ENCODE results near the gene AOX1.
"Not testable (repeated sequence)": the region's sequence is repeated elsewhere in the genome, so short reads cannot be mapped to it uniquely, and the experiment has no call there.

AOX1 gene

DNA sequence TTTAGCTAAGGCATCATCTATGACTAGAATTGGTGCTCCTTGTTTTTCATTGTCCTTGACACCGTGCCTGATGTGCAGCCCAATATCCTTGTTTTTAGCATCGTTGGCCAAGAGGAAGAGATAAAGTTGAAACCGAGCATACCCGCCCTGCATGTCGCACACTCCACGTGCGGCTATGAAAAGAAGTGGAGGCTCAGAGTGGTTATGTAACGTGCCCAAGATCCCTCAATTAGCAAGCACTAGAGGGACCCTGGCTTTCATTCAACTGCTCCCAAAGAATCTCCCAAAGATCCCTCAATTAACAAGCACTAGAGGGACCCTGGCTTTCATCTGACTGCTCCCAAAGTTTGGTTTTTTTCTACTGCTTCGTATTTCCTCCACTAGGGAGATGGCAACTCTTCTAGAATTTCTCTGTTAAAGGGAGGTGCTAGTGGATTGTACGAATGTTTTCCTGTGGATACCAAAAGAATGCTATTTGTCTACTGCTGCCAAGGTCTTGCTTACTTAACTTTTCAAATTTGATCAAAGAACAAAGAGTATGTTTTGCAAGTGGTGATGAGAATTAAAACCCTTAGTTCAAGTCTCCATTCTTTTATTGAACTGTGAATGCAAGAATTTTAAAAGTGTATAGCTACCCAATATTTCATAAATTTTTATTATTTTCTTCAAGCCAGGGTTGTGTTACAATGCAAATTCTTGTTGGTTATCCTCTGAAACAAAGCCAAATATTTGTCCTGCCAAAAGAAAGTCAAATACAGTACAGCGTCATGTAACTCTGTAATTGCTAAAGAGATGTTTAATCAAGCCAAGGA is 92.1 kb downstream of the AOX1 start:
- TF ChIP-seq, protein P1, sequence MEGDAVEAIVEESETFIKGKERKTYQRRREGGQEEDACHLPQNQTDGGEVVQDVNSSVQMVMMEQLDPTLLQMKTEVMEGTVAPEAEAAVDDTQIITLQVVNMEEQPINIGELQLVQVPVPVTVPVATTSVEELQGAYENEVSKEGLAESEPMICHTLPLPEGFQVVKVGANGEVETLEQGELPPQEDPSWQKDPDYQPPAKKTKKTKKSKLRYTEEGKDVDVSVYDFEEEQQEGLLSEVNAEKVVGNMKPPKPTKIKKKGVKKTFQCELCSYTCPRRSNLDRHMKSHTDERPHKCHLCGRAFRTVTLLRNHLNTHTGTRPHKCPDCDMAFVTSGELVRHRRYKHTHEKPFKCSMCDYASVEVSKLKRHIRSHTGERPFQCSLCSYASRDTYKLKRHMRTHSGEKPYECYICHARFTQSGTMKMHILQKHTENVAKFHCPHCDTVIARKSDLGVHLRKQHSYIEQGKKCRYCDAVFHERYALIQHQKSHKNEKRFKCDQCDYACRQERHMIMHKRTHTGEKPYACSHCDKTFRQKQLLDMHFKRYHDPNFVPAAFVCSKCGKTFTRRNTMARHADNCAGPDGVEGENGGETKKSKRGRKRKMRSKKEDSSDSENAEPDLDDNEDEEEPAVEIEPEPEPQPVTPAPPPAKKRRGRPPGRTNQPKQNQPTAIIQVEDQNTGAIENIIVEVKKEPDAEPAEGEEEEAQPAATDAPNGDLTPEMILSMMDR (IDR thresholded peaks at IDR 0.05; ENCODE audit: control insufficient read depth, insufficient read depth, low read depth, low read length, missing control alignments) = peak; percentile 8
- peak; percentile 46 for DNase-seq (ENCODE audit: low read depth)
- H3K4me3 ChIP-seq (ENCODE audit: control insufficient read depth, low read depth, low read length) = no peak overlapping the region

DNA sequence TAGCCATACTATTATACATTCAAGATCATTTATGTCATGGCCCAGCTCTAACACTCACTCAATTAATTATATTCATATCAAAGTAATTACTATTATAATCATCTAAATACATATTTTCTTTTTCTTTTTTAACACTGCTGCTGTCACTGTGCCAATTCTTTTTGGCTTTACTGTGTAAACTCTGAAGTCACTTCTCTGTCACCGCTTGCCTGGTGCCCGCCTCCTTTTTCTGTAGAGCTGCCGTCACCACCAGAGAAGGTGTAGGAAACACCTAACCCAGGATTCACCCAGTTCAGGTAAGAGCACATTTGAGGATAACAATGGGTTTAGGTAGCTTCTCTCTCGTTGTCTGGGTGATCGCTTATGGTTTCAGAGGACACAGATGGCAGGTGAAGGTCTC is 93.3 kb downstream of the AOX1 start:
- DNase-seq (ENCODE audit: low read depth) = no peak
- no peak overlapping the region for H3K4me3 ChIP-seq (ENCODE audit: control insufficient read depth, low read depth, low read length)

DNA sequence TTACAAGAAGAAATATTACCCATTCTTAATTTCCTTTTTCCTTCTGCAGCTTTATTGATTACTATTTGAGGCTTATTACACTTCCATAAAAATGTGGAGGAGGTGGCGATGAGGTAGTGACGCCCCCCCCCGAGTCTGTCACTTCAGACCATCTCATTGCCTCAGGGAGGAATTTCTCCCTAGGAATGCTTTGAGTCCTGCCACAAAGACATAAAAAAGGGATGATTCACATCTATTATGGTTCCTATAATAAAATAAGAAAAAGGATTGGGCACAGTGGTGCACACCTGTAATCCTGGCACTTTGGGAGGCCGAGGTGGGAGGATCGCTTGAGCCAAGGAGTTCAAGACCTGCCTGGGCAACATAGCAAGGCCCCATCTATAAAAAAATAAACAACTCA is 93.7 kb downstream of the AOX1 start:
- TF ChIP-seq, protein P1 (IDR thresholded peaks at IDR 0.05; ENCODE audit: control insufficient read depth, insufficient read depth, low read depth, low read length, missing control alignments) = no peak
- no peak overlapping the region for H3K4me3 ChIP-seq (ENCODE audit: control insufficient read depth, low read depth, low read length)

More for the DNA sequence above, 93.3 kb downstream of the AOX1 start:
- TF ChIP-seq, protein P1 (IDR thresholded peaks at IDR 0.05; ENCODE audit: control insufficient read depth, insufficient read depth, low read depth, low read length, missing control alignments) = no peak

DNA sequence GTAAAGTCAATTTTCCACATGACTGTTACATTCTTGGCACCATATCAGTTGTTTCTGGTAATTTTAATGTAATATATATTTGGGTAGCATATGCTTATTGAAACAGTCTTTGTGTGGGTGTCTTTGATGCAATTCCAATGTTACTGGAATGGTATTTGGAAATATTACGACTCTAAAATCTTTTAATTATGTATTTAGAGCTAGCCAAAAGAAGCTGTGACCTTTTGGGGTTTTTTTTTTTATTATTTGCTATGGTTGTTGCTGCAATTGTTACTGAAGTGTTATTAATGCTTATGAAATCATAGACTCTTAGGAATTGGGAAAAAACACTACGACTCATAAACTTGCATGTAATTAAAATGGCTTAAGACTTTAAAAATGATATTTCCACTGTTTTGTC is 95.9 kb downstream of the AOX1 start:
- TF ChIP-seq, protein P1 (IDR thresholded peaks at IDR 0.05; ENCODE audit: control insufficient read depth, insufficient read depth, low read depth, low read length, missing control alignments) = no peak
- no peak for DNase-seq (ENCODE audit: low read depth)
- no peak overlapping the region for H3K4me3 ChIP-seq (ENCODE audit: control insufficient read depth, low read depth, low read length)

More for the DNA sequence above, 93.7 kb downstream of the AOX1 start:
- no peak for DNase-seq (ENCODE audit: low read depth)

DNA sequence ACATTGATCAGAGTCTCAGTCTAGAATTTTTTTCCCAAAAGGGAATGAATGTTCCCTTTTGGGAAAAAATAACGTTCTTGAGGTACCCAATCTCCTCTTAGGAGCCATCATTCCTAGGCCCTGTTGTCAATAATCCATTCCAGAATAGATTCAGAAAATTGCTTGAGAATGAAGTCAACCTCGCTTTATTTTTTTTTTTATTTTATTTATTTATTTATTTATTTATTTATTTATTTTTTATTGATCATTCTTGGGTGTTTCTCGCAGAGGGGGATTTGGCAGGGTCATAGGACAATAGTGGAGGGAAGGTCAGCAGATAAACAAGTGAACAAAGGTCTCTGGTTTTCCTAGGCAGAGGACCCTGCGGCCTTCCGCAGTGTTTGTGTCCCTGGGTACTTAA is 96.6 kb downstream of the AOX1 start:
- H3K4me3 ChIP-seq (ENCODE audit: control insufficient read depth, low read depth, low read length); DNase-seq (ENCODE audit: low read depth): not testable (repeated sequence)

DNA sequence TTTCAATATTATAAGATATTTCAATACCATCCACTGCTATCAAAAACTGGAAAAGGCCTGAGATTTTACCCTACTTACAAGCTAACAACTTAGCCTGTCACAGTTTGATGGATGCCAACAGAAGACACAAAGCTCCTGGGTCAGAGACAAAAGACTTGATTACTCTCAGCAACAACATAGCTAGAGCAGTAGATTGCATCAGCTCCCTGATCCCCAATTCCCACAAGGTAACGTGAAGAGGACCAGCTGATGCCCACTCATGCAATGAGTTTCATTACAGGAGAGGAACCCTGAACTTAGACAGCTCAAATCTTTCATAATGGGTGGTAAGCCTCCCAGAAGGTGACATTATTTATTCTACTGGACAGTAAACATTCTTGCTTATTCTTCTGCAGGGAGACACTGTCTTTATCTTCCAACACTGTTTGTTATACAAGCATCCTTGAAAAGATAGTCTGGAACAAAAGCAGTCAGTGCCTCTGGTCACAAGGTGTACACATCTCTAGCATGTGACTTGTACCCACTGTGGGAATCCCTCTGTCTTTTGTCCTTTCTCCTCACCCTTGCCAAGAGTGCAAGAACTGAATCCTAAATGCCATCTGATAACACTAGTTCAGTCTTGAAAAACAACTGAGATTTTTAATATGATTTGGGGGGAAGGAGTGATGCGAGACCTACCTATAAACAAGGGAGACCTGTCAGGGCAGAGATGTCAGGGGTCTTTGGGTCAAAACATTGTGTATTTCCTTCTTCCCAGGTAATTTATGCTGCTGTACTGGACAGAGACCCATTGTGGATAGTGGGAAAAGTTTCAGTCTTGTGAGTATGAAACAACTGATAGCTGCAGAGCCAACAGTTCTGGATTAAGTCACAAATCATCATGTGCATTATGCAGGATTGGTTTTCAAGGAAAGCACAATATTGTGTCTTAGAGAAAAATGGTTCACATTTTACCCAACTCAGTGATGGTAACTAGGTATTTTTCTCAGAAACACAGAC is 102.4 kb downstream of the AOX1 start:
- TF ChIP-seq, protein P1 (IDR thresholded peaks at IDR 0.05; ENCODE audit: control insufficient read depth, insufficient read depth, low read depth, low read length, missing control alignments) = no peak
- no peak overlapping the region for H3K4me3 ChIP-seq (ENCODE audit: control insufficient read depth, low read depth, low read length)
- no peak for DNase-seq (ENCODE audit: low read depth)

Measured in AG09309 (cell line).